Hippocampal formation (tissue), 2 donors: Measurements from ENCODE around the gene ARHGDIG.

Source experiments
- DNase-seq, 2 donors: peaks; one replicate each; lab custom pipeline; 2025; lab: John Stamatoyannopoulos, UW

Gene ARHGDIG

GRCh38 chr16:297832-298231 lies 17.4 kb downstream of the ARHGDIG start:
- DNase-seq, result no peak

DNA sequence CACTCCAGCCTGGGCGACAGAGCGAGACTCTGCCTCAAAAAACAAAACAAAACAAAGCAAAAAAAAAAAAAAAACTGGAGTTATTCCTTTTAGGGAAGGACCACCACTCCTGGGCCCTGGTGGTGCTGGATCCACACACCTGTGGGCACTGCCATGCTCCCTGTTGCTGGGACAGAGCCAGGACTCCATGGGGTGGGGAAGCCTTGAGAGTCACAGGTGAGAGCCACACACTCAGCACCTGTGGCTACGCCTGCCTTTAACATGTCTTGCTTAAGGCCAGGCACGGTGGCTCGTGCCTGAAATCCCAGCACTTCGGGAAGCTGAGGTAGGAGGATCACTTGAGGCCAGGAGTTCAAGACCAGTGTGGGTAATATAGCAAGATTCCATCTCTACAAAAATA lies 20.8 kb downstream of the ARHGDIG start:
- DNase-seq, result no peak

- no peak for DNase-seq
Measured at GRCh38 chr16:301950-302349, 21.6 kb downstream of the ARHGDIG start.

DNA sequence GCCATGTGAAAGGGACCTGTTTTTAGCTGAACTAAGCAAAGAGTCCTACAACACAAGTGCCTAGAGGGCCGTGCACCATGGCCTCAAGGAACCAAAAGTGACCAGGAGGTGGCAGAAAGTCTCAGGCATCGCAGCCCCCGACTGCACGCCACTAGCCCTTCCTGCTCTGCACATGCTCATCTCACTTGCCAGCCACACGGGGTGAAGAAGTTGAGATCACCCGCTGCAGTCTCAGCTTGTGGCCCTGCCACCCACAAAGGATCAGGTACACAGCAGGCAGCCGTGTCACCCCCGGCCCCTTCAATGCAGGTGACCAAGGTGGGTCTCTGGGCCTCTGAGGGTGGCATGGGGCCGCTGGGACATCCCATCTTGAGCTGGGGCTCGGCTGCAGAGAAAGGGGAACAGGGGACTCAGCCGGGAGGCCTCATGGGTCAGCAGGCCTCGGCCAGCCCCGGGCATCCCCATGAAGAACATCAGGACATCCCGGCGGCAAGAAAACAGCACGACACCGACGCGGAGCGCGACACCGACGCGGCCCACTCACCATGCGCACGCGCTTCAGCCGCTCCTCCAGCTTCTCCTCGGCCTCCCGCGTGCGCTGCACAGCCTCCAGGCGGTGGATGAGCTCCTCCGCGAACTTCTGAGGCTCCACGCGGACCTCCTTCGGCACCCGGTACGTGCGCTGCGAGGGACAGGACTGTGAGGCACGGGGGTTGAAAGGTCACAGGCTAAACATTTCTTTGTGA lies 23.5 kb downstream of the ARHGDIG start:
- DNase-seq, result no peak

DNA sequence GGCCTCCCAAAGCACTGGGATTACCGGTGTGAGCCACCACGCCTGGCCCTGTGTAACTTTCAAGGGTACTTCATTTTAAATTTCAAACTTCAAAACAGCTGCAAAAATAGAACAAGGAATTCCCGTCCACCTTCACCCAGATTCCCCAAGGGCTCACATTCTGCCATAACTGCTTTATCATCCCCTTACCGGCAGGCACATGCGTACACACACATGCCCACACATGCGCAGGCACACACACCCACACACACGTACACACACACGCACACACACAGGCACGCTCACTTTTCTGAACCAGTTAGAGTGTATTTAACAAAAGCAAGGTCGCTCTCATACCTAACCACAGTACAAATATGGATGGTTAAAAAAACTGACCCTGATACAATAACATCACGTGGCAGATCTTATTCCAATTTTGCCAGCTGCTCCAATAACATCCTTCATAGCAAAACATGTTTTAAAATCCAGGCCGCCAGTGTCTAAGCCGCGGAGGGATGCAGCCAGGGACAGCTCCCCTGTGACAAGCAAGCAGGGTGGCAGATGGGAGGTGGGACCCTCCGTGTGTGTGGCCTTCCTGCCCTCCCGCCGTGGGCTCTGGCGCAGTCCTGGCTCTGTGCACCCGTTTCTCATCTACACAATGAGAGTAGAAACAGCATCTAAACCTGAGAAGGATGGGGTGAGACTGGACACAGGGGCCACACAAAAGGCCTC lies 25.7 kb downstream of the ARHGDIG start:
- DNase-seq, result no peak

DNA sequence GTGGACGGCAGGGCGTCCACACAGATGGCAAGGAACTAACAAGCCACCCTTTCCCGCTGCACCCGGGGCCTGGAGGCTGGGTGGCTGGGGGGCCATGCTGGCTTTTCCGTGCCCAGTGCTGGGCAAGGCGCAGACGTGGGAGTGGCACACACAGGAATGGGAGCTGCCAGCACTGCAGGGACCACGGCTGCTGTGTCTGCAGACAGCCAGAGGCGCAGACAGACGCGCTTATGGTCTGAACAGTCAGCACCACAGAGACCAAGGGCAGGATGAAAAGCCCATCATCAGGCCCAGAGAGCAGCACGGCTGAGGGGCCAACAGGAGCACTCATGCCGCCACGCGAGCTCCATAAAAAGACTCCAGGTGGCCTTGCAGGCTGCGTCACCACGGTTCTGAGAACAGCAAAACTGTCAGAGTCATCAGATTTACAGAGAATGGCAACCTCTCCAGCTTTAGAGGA lies 26.6 kb downstream of the ARHGDIG start:
- no peak for DNase-seq

DNA sequence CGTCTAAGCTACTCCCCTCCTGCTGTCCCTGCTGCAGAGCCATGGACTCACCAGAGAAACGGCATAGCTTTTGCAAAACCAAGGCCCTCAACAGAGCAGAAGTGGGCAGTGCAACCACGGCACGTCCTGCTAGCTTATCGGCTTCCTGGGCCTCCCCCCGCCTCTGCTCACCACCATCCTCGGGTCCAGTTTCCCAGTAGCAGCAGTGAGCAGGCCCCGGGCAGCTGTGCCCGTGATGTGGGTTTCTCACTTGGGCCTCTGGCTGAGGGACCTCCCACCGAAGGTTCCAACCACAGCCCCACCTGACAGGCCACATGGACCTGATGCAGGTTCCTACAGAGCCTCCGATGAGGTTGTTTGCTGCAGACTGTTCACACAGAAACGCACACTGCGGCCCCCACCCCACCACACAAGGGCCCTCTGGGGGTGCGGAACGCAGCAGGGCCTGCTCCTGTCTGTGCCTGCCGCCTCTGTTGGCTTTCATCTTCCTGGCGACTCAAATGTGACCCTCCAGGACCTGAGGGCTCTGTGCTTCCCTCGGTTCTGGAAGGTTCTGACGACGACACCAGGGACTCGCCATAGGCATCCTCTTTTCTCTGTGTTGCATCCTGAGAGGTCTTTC lies 27.4 kb downstream of the ARHGDIG start:
- DNase-seq, result no peak

DNA sequence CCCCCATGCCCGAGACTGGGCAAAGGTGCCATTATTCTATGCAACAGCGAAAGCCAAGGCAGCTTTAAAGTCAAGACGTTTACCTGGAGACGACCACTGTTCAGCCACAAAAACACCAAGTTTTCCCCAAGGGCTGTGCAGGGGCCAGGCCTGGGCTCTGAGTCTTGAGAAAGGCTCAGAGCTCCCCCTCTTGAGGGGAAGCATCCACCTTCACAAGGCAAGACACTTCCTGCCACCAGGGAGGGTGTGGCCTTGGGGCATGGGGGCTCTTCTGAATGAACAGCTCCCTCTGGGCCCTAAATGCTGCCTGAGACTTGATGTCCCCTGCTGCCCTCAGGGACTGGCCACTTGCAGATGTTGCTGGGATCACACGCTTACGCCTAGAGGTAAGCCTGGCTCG lies 29.1 kb downstream of the ARHGDIG start:
- DNase-seq, result no peak

DNA sequence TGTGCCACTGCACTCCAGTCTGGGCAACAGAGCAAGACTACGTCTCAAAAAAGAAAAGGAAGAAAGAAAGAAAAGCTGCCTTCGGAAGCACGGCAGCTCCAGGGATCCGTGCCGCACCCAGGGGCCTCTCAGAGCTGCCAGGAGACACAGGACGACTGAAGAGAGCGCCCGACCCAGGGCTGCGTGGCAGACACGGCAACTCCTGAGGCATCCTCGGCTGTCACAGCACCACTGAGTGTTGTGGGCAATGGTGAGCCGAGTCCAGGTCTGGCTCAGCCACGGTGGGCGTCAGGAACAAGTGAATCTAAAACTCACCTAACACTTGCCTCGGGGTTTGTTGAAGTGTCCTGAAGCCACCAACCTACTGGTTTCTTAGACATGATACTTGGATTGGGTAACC lies 31.3 kb downstream of the ARHGDIG start:
- no peak for DNase-seq

DNA sequence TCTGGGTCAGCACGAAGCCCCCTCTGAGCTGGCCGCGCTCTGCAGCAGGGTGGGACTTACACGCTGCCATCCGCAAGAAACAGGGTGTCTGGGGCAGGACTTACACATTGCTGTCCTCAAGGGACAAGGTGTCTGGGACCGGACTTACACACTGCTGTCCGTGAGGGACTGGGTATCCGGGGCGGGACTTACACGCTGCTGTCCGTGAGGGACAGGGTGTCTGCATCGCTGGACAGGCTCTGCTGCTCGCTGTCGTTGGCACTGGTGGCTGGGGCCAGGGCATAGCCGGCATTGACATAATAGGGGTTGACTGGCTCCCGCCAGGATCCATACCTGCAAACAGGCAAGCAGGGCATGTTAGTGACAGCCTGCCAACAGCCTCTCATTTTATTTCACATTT lies 34.0 kb downstream of the ARHGDIG start:
- no peak for DNase-seq

DNA sequence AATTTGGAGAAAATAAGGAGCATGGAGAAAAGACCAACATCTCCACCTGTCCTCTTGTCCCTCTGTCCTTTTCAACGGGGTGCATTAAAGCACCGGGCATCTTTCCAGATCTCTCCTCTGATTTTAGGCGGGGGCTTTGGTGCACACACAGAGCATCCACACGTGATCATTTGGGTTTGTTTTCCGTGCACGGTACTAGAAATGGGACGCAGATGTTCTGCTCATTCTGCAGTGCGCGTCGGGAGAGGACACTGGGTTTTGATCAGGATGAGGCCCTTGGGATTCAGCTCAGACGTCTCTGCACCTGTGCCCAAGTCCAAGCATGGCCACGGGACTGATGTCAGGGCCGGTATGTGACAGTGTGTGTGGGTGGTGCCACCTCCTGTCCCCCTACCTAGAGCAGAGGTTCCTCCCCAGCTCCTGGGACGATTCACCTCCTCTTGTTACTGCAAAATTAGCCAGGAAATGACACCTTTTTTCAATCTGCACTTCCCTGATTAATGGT lies 34.5 kb downstream of the ARHGDIG start:
- DNase-seq, result no peak

DNA sequence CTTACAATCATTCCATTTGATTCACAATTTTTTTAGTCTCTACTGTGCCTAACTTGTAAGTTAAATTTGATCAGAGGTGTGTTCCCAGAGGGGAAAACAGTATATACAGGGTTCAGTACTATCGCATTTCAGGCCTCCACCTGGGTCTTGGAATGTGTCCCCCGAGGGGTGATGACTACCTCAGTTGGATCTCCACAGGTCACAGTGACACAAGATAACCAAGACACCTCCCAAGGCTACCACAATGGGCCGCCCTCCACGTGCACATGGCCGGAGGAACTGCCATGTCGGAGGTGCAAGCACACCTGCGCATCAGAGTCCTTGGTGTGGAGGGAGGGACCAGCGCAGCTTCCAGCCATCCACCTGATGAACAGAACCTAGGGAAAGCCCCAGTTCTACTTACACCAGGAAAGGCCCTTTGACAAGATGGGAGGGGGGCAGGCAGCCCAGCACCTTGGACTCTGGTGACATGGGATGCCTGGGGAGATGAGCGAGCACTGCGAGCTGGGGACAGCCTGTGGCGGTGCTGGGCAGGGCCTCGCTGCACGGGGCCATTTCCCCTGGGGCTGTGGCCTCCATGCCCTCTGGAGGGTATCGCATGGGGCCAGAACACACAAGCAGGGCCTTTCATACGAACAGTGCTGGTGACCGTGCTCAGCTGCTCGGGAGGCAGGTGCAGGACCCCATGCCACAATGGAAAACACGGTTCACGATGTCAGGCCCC lies 36.5 kb downstream of the ARHGDIG start:
- no peak for DNase-seq

DNA sequence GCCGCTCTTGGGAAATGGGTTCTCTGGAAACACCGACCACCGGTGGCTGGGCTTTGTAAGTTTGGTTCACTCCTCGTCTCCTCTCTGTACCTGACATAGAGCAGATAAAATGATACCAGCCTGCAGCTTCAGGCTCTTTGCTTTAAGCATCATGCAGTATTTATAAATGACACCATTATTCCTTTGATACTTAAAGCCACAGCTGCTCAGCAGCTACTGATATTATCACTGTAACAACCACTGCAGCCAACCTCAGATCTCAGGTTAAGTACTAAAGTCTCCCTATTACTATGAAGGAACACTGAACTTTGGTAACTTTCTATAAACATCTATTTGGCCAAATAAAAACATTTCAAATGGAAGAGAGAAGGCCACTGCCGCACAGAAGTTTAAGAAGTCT lies 37.2 kb downstream of the ARHGDIG start:
- DNase-seq, result no peak

- DNase-seq, result no peak
Measured at GRCh38 chr16:318628-319027, 38.2 kb downstream of the ARHGDIG start.

- no peak for DNase-seq
Measured at GRCh38 chr16:320206-320605, 39.8 kb downstream of the ARHGDIG start.

DNA sequence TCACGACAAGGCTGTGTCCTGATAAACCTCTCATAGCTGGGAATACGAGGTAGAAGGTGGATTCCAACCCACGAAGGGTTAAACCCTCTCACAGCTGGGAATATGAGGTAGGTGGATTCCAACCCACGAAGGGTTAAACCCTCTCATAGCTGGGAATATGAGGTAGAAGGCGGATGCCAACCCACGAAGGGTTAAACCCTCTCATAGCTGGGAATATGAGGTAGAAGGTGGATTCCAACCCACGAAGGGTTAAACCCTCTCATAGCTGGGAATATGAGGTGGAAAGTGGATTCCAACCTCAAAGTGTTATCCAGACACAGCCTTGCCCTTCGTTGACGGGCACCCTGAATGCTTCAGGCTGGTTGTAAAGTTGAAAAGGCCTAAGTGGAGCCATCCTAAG lies 41.1 kb downstream of the ARHGDIG start:
- DNase-seq, result no peak

GRCh38 chr16:322476-323143 lies 42.2 kb downstream of the ARHGDIG start:
- DNase-seq, result no peak

DNA sequence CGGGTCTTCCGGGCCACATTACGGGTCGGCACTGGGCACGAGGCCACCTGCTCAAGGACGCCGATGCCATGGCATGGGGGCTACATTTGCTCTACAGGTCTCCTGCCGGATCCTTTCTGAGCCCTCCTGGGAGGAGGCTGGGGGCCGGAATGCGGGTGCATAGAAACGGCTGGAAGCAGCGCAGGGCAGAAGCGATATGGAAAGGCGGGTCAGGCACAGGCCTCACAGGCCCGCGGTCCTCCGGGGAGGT lies 43.7 kb downstream of the ARHGDIG start:
- DNase-seq, result no peak

- DNase-seq, result no peak
Measured at GRCh38 chr16:324451-325334, 44.3 kb downstream of the ARHGDIG start.

GRCh38 chr16:325375-326145 lies 45.2 kb downstream of the ARHGDIG start:
- DNase-seq, result no peak
